HG03280 (cell line): Measurements from ENCODE around the gene FGR.
"Not testable (repeated sequence)": the region's sequence is repeated elsewhere in the genome, so short reads cannot be mapped to it uniquely, and the experiment has no call there.

ENCODE experiments used
- ATAC-seq: cut with Tn5 transposase; IDR thresholded peaks from one replicate; pipeline ENCODE4 v1.9.1; 2021; ENCODE audit warnings: mild to moderate bottlenecking, moderate library complexity; ENCODE audit not compliant: unreplicated experiment

The FGR gene

GRCh38 chr1:27634985-27635367 lies at the start of gene FGR:
TSS of gene FGR (minus strand) at chr1:27635185. CDS start at chr1:27623916, 11,269 bp downstream.
- no peak for ATAC-seq

- ATAC-seq: no peak
These were observed 49.2 kb upstream of the FGR start for GRCh38 chr1:27684176-27684575.

- ATAC-seq: no peak
These were observed 47.5 kb upstream of the FGR start for GRCh38 chr1:27682351-27682944.

GRCh38 chr1:27681580-27681979 lies 46.6 kb upstream of the FGR start:
- ATAC-seq: not testable (repeated sequence)

- not testable (repeated sequence) for ATAC-seq
These were observed 45.3 kb upstream of the FGR start for GRCh38 chr1:27680225-27680791.

GRCh38 chr1:27678747-27679146 lies 43.8 kb upstream of the FGR start:
- ATAC-seq: no peak

GRCh38 chr1:27676410-27676809 lies 41.4 kb upstream of the FGR start:
- no peak for ATAC-seq

- no peak for ATAC-seq
These were observed 37.7 kb upstream of the FGR start for GRCh38 chr1:27672750-27673112.

- peak; percentile 86 for ATAC-seq
These were observed 37.2 kb upstream of the FGR start, which contains the start of gene IFI6 for GRCh38 chr1:27671964-27672749. TSS of gene IFI6 (minus strand) at chr1:27672192. CDS start at chr1:27669314, 2,878 bp downstream.

GRCh38 chr1:27669876-27670275 lies 34.9 kb upstream of the FGR start:
- ATAC-seq: no peak

GRCh38 chr1:27668808-27669723 lies 34.1 kb upstream of the FGR start:
- ATAC-seq: no peak

GRCh38 chr1:27668121-27668807 lies 33.3 kb upstream of the FGR start:
- ATAC-seq: no peak

GRCh38 chr1:27666791-27667254 lies 31.8 kb upstream of the FGR start:
- ATAC-seq: no peak

GRCh38 chr1:27666294-27666693 lies 31.3 kb upstream of the FGR start:
- no peak for ATAC-seq

GRCh38 chr1:27665016-27665651 lies 30.1 kb upstream of the FGR start:
- ATAC-seq: no peak

- ATAC-seq: no peak
These were observed 29.3 kb upstream of the FGR start for GRCh38 chr1:27664291-27664690.

GRCh38 chr1:27662707-27663393 lies 27.9 kb upstream of the FGR start:
- peak; percentile 34 for ATAC-seq

GRCh38 chr1:27662261-27662660 lies 27.3 kb upstream of the FGR start:
- no peak for ATAC-seq

GRCh38 chr1:27661412-27662075 lies 26.6 kb upstream of the FGR start:
- no peak for ATAC-seq
